NCI-H1417 treated with DMSO at 0.1 percent for 48 hours (cell line): Measurements from ENCODE around the gene ANXA7.
A peak's percentile ranks its signal among the peaks of the same experiment; 100 is the strongest.

Experiments
- DNase-seq: peaks from one replicate; lab custom pipeline; 2025; lab: John Stamatoyannopoulos, UW

The ANXA7 gene

GRCh38 chr10:73413528-73414229, at the start of gene ANXA7:
ANXA7 (minus strand) TSS chr10:73414058; CDS start chr10:73400856, 13,202 bp downstream.
- DNase-seq = peak; percentile 33

GRCh38 chr10:73460897-73461296, 47.0 kb upstream of the ANXA7 start:
- no peak for DNase-seq

- no peak for DNase-seq
Observed at GRCh38 chr10:73459683-73460314, 45.9 kb upstream of the ANXA7 start.

GRCh38 chr10:73456187-73456890, 42.5 kb upstream of the ANXA7 start:
- DNase-seq = no peak

GRCh38 chr10:73449113-73449512, 35.3 kb upstream of the ANXA7 start:
- DNase-seq = no peak

GRCh38 chr10:73448384-73448783, 34.5 kb upstream of the ANXA7 start:
- no peak for DNase-seq

GRCh38 chr10:73446926-73447325, 33.1 kb upstream of the ANXA7 start:
- no peak for DNase-seq

GRCh38 chr10:73444457-73444856, 30.6 kb upstream of the ANXA7 start:
- DNase-seq = no peak

GRCh38 chr10:73439605-73440312, 25.9 kb upstream of the ANXA7 start:
- DNase-seq = peak; percentile 15

GRCh38 chr10:73439055-73439454, 25.2 kb upstream of the ANXA7 start:
- DNase-seq = no peak

GRCh38 chr10:73433538-73433867, 19.6 kb upstream of the ANXA7 start, which contains the start of gene MSS51:
MSS51 (minus strand) TSS chr10:73433561; CDS start chr10:73428284, 5,277 bp downstream.
- DNase-seq = no peak

- peak; percentile 1 for DNase-seq
Observed at GRCh38 chr10:73432646-73433537, 19.0 kb upstream of the ANXA7 start.

- no peak for DNase-seq
Observed at GRCh38 chr10:73426318-73426717, 12.5 kb upstream of the ANXA7 start.

GRCh38 chr10:73424478-73424877, 10.6 kb upstream of the ANXA7 start:
- no peak for DNase-seq

GRCh38 chr10:73423309-73423708, 9.5 kb upstream of the ANXA7 start:
- no peak for DNase-seq

- no peak for DNase-seq
Observed at GRCh38 chr10:73416571-73416970, 2.7 kb upstream of the ANXA7 start.

GRCh38 chr10:73414230-73414945, 530 bp upstream of the ANXA7 start:
- peak; percentile 1 for DNase-seq

GRCh38 chr10:73413108-73413527, 740 bp downstream of the ANXA7 start:
- no peak for DNase-seq

- no peak for DNase-seq
Observed at GRCh38 chr10:73410897-73411296, 3.0 kb downstream of the ANXA7 start.

- no peak for DNase-seq
Observed at GRCh38 chr10:73408978-73409521, 4.8 kb downstream of the ANXA7 start.
